HFFc6 (cell line): Measurements from ENCODE around the gene POLG. TPM values are rescaled to one million over a fixed set of nuclear protein-coding genes. Genes with fewer than 3 reads are reported as not detected.

Source experiments
- DNase-seq: peaks from one replicate; pipeline ENCODE4 v3.0.0-alpha.2; 2018
- H3K27ac Mint-ChIP-seq: 2 replicates; pipeline ENCODE4 v1.8.0; 2020; ENCODE audit warnings: mild to moderate bottlenecking, mixed read lengths
- H3K27me3 Mint-ChIP-seq: 2 replicates; pipeline ENCODE4 v1.8.0; 2021; ENCODE audit warnings: mild to moderate bottlenecking, moderate library complexity, mixed read lengths; ENCODE audit not compliant: insufficient read depth
- H3K36me3 Mint-ChIP-seq: 2 replicates; pipeline ENCODE4 v1.8.0; 2021; ENCODE audit warnings: low read depth, mixed read lengths
- H3K4me1 Mint-ChIP-seq: 2 replicates; pipeline ENCODE4 v1.8.0; 2020; ENCODE audit warnings: low read depth, mixed read lengths
- H3K4me3 Mint-ChIP-seq: 2 replicates; pipeline ENCODE4 v1.8.0; 2020; ENCODE audit warnings: mild to moderate bottlenecking, moderate library complexity, mixed read lengths
- H3K9me3 Mint-ChIP-seq: 2 replicates; pipeline ENCODE4 v1.8.0; 2020; ENCODE audit warnings: mild to moderate bottlenecking, mixed read lengths
- total RNA-seq, 6 experiments: library from RNA; stranded (reverse); fragmentation: NEBNext Ultra II Directional; extraction: Animal tissue kit (Norgen Biotek cat#: 25700); gene quantifications; 2 replicates in 1 of 6; 3 replicates in 5 of 6; pipeline ENCODE4 v1.2.3, GENCODE V29; 2021
- TF ChIP-seq, protein P1 (sequence below): fragments of 200-600 bp; sonication (generic); IDR thresholded peaks from 2 replicates; pipeline ENCODE4 v1.5.0; 2021; ENCODE audit warnings: antibody characterized with exemption, mild to moderate bottlenecking

POLG gene
- total RNA-seq, 6 experiments from 2014 or later, result 33.1 to 48.3 (median 35.2) TPM

DNA sequence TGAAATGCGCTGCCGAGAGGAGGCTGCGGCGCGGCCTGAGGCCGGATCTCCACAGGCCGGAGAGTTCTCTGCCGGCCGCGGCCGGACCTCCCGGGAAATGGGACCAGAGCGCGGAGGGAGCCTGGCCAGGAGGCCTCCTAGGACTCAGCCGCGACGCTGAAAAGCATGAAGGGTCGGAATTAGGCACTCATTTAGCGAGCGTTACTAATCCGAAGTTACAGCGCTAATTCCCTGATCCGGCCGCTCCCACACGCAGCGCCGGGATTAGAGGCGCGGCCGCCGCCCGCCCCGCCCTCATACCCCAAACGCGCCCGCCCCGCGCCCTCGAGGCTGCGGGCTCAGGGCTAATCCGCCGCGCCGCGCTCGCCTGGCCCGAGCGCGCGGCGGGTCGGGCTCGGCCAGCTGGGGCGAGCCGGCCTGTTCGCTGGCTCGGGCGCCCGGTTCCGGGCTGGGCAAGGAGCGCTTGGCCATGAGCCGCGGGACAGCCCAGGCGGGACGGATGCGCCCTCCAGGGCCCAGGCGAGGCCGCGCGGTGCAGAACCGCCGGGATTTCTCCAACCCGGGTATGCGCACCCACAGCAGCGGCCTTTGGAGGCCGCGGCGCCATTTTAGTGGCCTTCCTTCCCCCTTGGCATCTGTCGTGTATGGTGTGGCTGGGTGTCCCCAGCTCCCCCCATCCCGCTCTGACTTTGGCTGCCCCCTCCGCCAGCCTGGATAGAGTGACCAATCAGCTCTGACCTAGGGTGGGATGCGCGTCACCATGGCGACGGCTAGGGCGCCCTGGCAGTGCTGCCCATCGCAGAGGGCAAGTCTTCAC is 36.8 kb upstream of the POLG start:
- TF ChIP-seq, protein P1, sequence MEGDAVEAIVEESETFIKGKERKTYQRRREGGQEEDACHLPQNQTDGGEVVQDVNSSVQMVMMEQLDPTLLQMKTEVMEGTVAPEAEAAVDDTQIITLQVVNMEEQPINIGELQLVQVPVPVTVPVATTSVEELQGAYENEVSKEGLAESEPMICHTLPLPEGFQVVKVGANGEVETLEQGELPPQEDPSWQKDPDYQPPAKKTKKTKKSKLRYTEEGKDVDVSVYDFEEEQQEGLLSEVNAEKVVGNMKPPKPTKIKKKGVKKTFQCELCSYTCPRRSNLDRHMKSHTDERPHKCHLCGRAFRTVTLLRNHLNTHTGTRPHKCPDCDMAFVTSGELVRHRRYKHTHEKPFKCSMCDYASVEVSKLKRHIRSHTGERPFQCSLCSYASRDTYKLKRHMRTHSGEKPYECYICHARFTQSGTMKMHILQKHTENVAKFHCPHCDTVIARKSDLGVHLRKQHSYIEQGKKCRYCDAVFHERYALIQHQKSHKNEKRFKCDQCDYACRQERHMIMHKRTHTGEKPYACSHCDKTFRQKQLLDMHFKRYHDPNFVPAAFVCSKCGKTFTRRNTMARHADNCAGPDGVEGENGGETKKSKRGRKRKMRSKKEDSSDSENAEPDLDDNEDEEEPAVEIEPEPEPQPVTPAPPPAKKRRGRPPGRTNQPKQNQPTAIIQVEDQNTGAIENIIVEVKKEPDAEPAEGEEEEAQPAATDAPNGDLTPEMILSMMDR, result no peak
- DNase-seq, result no peak
- no peaks in the 10 kb centered on the region for H3K9me3 Mint-ChIP-seq
- no peaks in the 10 kb centered on the region for H3K36me3 Mint-ChIP-seq
- H3K4me1 Mint-ChIP-seq, result no peaks in the 10 kb centered on the region
- H3K4me3 Mint-ChIP-seq, result no peak overlapping the region; the same call in 1 of the 2 replicates
- no peak overlapping the region for H3K27ac Mint-ChIP-seq
- H3K27me3 Mint-ChIP-seq, result peaks cover 76% of the 10 kb centered on the region

DNA sequence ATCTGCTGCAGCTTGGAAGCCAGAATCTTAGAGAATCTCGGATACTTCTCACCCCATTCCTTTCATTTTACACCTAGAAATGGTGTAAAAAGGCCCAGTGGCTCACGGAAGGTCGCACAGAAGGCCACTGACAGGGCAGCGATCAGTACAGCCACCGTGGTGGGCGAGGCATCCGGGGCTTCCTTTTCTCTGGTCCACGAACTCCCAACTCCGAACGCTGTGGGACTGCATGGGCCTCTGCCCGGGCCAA is 36.3 kb upstream of the POLG start:
- TF ChIP-seq, protein P1, result no peak
- H3K4me1 Mint-ChIP-seq, result no peaks in the 10 kb centered on the region
- H3K36me3 Mint-ChIP-seq, result no peaks in the 10 kb centered on the region
- no peak overlapping the region; the same call in 1 of the 2 replicates for H3K4me3 Mint-ChIP-seq
- no peak for DNase-seq
- H3K27me3 Mint-ChIP-seq, result peaks cover 77% of the 10 kb centered on the region
- H3K9me3 Mint-ChIP-seq, result no peaks in the 10 kb centered on the region
- no peak overlapping the region for H3K27ac Mint-ChIP-seq

DNA sequence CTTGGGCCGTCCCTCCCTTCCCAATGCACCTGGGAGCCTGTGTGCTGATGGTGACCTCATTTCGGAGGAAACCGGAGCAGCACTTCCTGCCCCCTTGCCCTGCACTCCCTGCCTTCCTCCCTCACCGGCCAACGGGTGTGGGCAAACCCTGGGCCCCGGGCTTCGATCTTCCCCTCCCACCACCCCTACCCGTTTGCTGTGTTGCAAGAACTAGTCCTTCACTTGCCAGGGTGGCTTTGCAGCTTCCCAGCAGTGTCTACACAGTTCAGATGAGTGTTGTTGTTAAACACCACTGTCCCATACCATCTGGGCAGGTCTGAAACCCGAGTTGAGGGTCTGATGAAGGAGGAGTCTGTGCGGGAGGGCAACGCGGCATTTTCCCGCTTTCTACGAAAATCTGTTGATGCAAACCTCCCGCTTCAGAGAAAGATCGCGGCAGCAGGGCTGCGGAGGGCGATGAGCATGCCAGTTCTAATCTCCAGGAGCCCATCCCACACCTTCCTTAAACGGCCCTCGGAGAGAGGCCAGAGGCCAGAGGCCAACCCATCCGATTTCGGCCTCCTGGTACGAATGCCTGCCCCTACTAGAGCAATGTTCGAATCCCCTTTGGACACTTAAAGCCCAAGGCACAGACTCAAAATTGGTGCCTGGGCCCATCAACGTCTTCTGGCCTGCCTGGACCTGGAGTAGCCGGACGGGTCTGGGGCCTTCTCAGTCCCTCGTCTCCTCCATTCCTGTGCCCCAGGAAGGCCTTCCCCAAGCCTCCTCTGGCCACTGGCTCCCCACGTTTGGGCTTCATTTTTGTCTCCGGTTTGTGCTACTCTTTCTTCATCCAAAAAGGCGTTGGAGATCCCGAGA is 35.7 kb upstream of the POLG start:
- H3K4me3 Mint-ChIP-seq, result no peak overlapping the region; the same call in 1 of the 2 replicates
- no peaks in the 10 kb centered on the region for H3K36me3 Mint-ChIP-seq
- no peak for DNase-seq
- no peaks in the 10 kb centered on the region for H3K9me3 Mint-ChIP-seq
- no peaks in the 10 kb centered on the region for H3K4me1 Mint-ChIP-seq
- TF ChIP-seq, protein P1, result no peak
- peaks cover 77% of the 10 kb centered on the region for H3K27me3 Mint-ChIP-seq
- H3K27ac Mint-ChIP-seq, result no peak overlapping the region

DNA sequence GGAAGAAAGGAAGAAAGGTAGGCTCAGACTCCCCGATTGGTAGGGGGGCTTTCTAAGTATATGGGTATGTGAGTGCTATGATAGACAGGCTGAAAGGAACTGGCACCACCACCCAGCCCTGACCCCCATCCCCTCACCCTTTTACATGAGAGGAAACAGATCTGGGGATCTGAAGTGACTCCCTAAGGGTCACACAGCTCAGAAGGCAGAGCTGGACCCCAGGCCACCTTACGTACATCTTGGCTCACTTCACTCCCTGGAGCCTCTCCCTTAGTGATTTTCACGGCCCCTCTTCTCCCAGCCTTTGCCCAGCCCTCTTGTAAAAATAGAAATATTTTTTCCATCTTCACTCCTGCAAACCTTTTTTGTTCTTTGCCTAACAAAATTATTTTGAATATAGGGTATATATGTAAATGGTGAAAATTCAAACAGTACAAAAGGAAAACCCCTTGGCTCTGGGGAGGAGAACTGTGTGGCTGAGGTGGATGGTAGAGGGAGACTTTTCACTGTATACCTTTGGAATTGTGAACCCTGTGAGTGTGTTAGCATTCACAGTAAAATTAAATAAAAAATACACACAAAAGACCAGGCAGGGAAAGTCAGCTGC is 34.8 kb upstream of the POLG start:
- no peak for DNase-seq
- Mint-ChIP-seq H3K27me3 (peaks cover 77% of the 10 kb centered on the region), H3K9me3 (no peaks in the 10 kb centered on the region), H3K4me3 (no peak overlapping the region), H3K4me1 (no peaks in the 10 kb centered on the region), H3K36me3 (no peaks in the 10 kb centered on the region), H3K27ac (no peak overlapping the region)
- TF ChIP-seq, protein P1, result no peak

DNA sequence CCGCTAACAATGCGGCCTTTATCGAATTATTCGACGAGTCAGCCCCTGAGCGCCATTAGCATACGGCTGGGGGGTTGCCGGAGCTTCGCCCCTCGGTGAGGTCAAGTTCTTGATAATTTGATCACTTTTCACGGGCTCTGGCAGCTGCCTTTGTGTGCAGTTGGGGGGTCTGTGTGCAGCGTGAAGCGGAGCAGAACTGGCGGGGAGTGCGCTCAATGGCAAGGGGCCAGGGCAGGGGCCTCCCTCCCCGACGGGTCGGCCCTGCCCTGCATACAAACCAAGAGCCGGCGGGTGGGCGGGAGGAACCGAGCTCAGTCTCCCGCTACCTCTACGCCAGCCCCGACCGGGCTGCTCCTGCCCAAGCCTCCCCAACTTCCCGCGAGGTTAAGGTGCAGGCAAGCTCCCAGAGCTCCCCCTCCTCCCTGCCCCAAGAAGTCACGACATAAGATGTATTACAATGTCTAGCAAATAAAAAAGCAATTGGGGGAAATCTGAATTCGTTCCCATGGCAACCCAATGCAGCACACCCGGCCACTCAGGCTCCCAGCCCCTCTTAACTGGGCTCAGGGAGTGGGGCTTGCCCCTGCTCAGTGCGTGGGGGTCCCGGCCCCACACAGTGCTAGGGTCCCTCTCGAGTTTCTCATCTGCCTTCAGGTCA is 34.1 kb upstream of the POLG start:
- peaks cover 79% of the 10 kb centered on the region for H3K27me3 Mint-ChIP-seq
- H3K36me3 Mint-ChIP-seq, result no peaks in the 10 kb centered on the region
- DNase-seq, result no peak
- H3K9me3 Mint-ChIP-seq, result no peaks in the 10 kb centered on the region
- no peak overlapping the region for H3K27ac Mint-ChIP-seq
- H3K4me1 Mint-ChIP-seq, result no peaks in the 10 kb centered on the region
- TF ChIP-seq, protein P1, result no peak
- no peak overlapping the region for H3K4me3 Mint-ChIP-seq
